IMR-90 (cell line): Measurements from ENCODE around the gene GNA14. TPM values are rescaled to one million over a fixed set of nuclear protein-coding genes. Genes with fewer than 3 reads are reported as not detected.

ENCODE experiments used
- ATAC-seq: fragments of 200-7000 bp; cut with Tn5 transposase; 2 replicates; pipeline ENCODE4 v1.9.1; 2020; ENCODE audit warnings: low read depth, mild to moderate bottlenecking, moderate library complexity
- BruUV-seq: library from RNA; stranded (reverse); fragments of 400-500 nt; replicated peaks from 2 replicates; lab custom pipeline; 2021; lab: Mats Ljungman, UMichigan
- CTCF ChIA-PET: fragments of 300-600 bp; formaldehyde crosslinking; extraction: SDS; loops from one replicate; lab custom pipeline; 2021; ENCODE audit warnings: antibody characterized with exemption; lab: Yijun Ruan, JAX
- POLR2A ChIA-PET: fragments of 300-600 bp; sonication (Branson Sonifier 250); formaldehyde crosslinking; loops from one replicate; lab custom pipeline; 2022; ENCODE audit warnings: antibody characterized with exemption; ENCODE audit not compliant: unreplicated experiment; lab: Charles Lee
- DNase-seq: peaks from one replicate; pipeline ENCODE4 v3.0.0; 2013
- H2AFZ ChIP-seq: replicated peaks from 2 replicates; pipeline ENCODE3; 2013; ENCODE audit warnings: low read length, mild to moderate bottlenecking; ENCODE audit not compliant: poor library complexity
- H2AK5ac ChIP-seq: 2 replicates; pipeline ENCODE4 v1.6.1; 2013; ENCODE audit warnings: low read depth, low read length, inconsistent platforms
- H2AK9ac ChIP-seq: replicated peaks from 2 replicates; pipeline ENCODE3; 2013; ENCODE audit warnings: mild to moderate bottlenecking, low read depth, low read length, moderate library complexity; ENCODE audit not compliant: poor library complexity
- H2BK120ac ChIP-seq: 2 replicates; pipeline ENCODE4 v1.6.1; 2013; ENCODE audit warnings: low read depth, low read length, inconsistent platforms
- H2BK15ac ChIP-seq: 3 replicates; pipeline ENCODE4 v1.6.1; 2013; ENCODE audit warnings: low read depth, low read length, inconsistent platforms
- H2BK20ac ChIP-seq: 2 replicates; pipeline ENCODE4 v1.6.1; 2013; ENCODE audit warnings: low read depth, mild to moderate bottlenecking, inconsistent platforms, low read length, moderate library complexity
- H2BK5ac ChIP-seq: 2 replicates; pipeline ENCODE4 v1.6.1; 2013; ENCODE audit warnings: mild to moderate bottlenecking, low read depth, low read length, inconsistent platforms; ENCODE audit not compliant: poor library complexity, severe bottlenecking
- H3K14ac ChIP-seq: replicated peaks from 2 replicates; pipeline ENCODE4 v1.6.1; 2013; ENCODE audit warnings: low read depth, low read length, inconsistent platforms
- H3K18ac ChIP-seq: 2 replicates; pipeline ENCODE4 v1.6.1; 2013; ENCODE audit warnings: low read depth, low read length, control low read depth
- H3K23ac ChIP-seq: 2 replicates; pipeline ENCODE4 v1.6.1; 2013; ENCODE audit warnings: low read depth, low read length, inconsistent platforms
- H3K27ac ChIP-seq: 2 replicates; pipeline ENCODE4 v1.5.1; 2013; ENCODE audit warnings: mild to moderate bottlenecking, control low read depth, low read length; ENCODE audit not compliant: insufficient read depth
- H3K27me3 ChIP-seq: 2 replicates; pipeline ENCODE4 v1.6.1; 2013; ENCODE audit warnings: low read length; ENCODE audit not compliant: control insufficient read depth, insufficient read depth
- H3K36me3 ChIP-seq: 2 replicates; pipeline ENCODE4 v1.6.1; 2013; ENCODE audit warnings: low read length, mixed read lengths; ENCODE audit not compliant: control insufficient read depth, insufficient read depth
- H3K4ac ChIP-seq: 2 replicates; pipeline ENCODE4 v1.6.1; 2013; ENCODE audit warnings: low read depth, low read length, inconsistent platforms
- H3K4me1 ChIP-seq: 2 replicates; pipeline ENCODE4 v1.6.1; 2013; ENCODE audit warnings: low read length, mixed read lengths; ENCODE audit not compliant: control insufficient read depth, insufficient read depth
- H3K4me2 ChIP-seq: 2 replicates; pipeline ENCODE4 v1.6.1; 2013; ENCODE audit warnings: low read depth, mild to moderate bottlenecking, control low read depth, low read length, moderate library complexity
- H3K4me3 ChIP-seq: 2 replicates; pipeline ENCODE4 v1.5.1; 2013; ENCODE audit warnings: low read depth, mild to moderate bottlenecking, control low read depth, low read length, moderate library complexity; ENCODE audit not compliant: insufficient read depth
- H3K56ac ChIP-seq: 2 replicates; pipeline ENCODE4 v1.6.1; 2013; ENCODE audit warnings: low read length, inconsistent platforms; ENCODE audit not compliant: insufficient read depth; ENCODE audit errors: extremely low read depth
- H3K79me1 ChIP-seq, 2 experiments: 2 replicates each; pipeline ENCODE4 v1.6.1; 2013; ENCODE audit warnings: low read length in 2 of 2, inconsistent platforms in 1 of 2, low read depth in 1 of 2
- H3K9ac ChIP-seq: 2 replicates; pipeline ENCODE4 v1.6.1; 2013; ENCODE audit warnings: low read depth, low read length, control low read depth
- H3K9me1 ChIP-seq: 2 replicates; pipeline ENCODE4 v1.6.1; 2013; ENCODE audit warnings: low read length, inconsistent platforms; ENCODE audit not compliant: insufficient read depth
- H3K9me3 ChIP-seq: 2 replicates; pipeline ENCODE4 v1.6.1; 2013; ENCODE audit warnings: low read length; ENCODE audit not compliant: control insufficient read depth, insufficient read depth
- H4K20me1 ChIP-seq: 2 replicates; pipeline ENCODE4 v1.6.1; 2013; ENCODE audit warnings: low read length, inconsistent platforms; ENCODE audit not compliant: insufficient read depth
- H4K5ac ChIP-seq: 2 replicates; pipeline ENCODE4 v1.6.1; 2013; ENCODE audit warnings: mild to moderate bottlenecking, low read depth, low read length, control low read depth
- H4K8ac ChIP-seq, 2 experiments: 2 replicates each; pipeline ENCODE4 v1.6.1; 2013; ENCODE audit warnings: low read depth in 2 of 2, low read length in 2 of 2, control low read depth in 1 of 2, inconsistent platforms in 1 of 2
- H4K91ac ChIP-seq: 2 replicates; pipeline ENCODE4 v1.6.1; 2013; ENCODE audit warnings: low read depth, low read length, inconsistent platforms; ENCODE audit not compliant: insufficient read depth
- BHLHE40 ChIP-seq: fragments of 150-350 bp; IDR thresholded peaks from 2 replicates; pipeline ENCODE4 v1.6.1; 2016; ENCODE audit warnings: mild to moderate bottlenecking, low read depth, low read length
- CEBPB ChIP-seq: IDR thresholded peaks from 2 replicates; pipeline ENCODE4 v1.6.1; 2012; ENCODE audit warnings: low read depth, low read length, improper control_type of control experiment
- CHD1 ChIP-seq: IDR thresholded peaks from 2 replicates; pipeline ENCODE4 v1.6.1; 2012; ENCODE audit warnings: low read depth, low read length, improper control_type of control experiment
- FOS ChIP-seq: fragments of 150-350 bp; IDR thresholded peaks from 2 replicates; pipeline ENCODE4 v1.6.1; 2016; ENCODE audit warnings: low read depth, low read length
- MAFK ChIP-seq: IDR thresholded peaks from 2 replicates; pipeline ENCODE4 v1.6.1; 2012; ENCODE audit warnings: low read depth, low read length, improper control_type of control experiment
- MXI1 ChIP-seq: IDR thresholded peaks from 2 replicates; pipeline ENCODE4 v1.6.1; 2012; ENCODE audit warnings: low read depth, mild to moderate bottlenecking, low read length, moderate library complexity, borderline replicate concordance
- NFE2L2 ChIP-seq: fragments of 150-350 bp; IDR thresholded peaks from 2 replicates; pipeline ENCODE4 v1.6.1; 2016; ENCODE audit warnings: low read depth, mild to moderate bottlenecking, low read length
- RAD21 ChIP-seq: IDR thresholded peaks from 2 replicates; pipeline ENCODE4 v1.6.1; 2012; ENCODE audit warnings: low read length, improper control_type of control experiment
- RCOR1 ChIP-seq: IDR thresholded peaks from 2 replicates; pipeline ENCODE4 v1.6.1; 2012; ENCODE audit warnings: mild to moderate bottlenecking, low read length, improper control_type of control experiment; ENCODE audit not compliant: insufficient replicate concordance
- RFX5 ChIP-seq: IDR thresholded peaks from 2 replicates; pipeline ENCODE4 v1.8.0; 2012; ENCODE audit warnings: low read depth, mild to moderate bottlenecking, low read length, moderate library complexity
- SMC3 ChIP-seq: fragments of 150-350 bp; IDR thresholded peaks from 2 replicates; pipeline ENCODE4 v1.6.1; 2016; ENCODE audit warnings: low read depth, mild to moderate bottlenecking, antibody characterized with exemption, low read length, moderate library complexity
- WGBS, 2 experiments: methylation state at CpG; one replicate each; pipeline versions ENCODE4 v1.1.5 to v1.1.7; 2013; ENCODE audit warnings: missing lambda C conversion rate in 2 of 2; ENCODE audit not compliant: insufficient read length in 1 of 2; ENCODE audit errors: extremely low coverage in 2 of 2; 5-methylcytosine and 5-hydroxymethylcytosine counted together
- dilution Hi-C: fragments of 300-500 bp; cut with HindIII; formaldehyde crosslinking; loops from one replicate; pipeline ENCODE4 v1.14.3; 2018; ENCODE audit warnings: low sequenced_read_pairs; ENCODE audit not compliant: unreplicated experiment
- in situ Hi-C: fragments of 300-500 bp; cut with MboI; formaldehyde crosslinking; loops from 3 replicates; pipeline ENCODE4 v1.14.3; 2019; ENCODE audit warnings: low sequenced_read_pairs, inconsistent platforms, mixed read lengths
- intact Hi-C: fragments of 100-400 bp; cut with micrococcal nuclease; formaldehyde crosslinking; loops from 2 replicates; pipeline ENCODE4 v1.10.0; 2022
- polyA plus RNA-seq, 3 experiments: library from polyadenylated mRNA; depleted of rRNA; stranded (reverse); fragments of >200 nt; gene quantifications; 2 replicates each; pipeline ENCODE4 v1.2.3, GENCODE V29; 2012; ENCODE audit warnings: low replicate concordance in 1 of 3
- total RNA-seq: library from RNA; depleted of rRNA; stranded (reverse); fragments of >200 nt; gene quantifications from 2 replicates; pipeline ENCODE4 v1.2.3, GENCODE V29; 2012
- TF ChIP-seq, protein P1 (sequence below): fragments of 150-350 bp; IDR thresholded peaks from 2 replicates; pipeline ENCODE4 v1.6.1; 2017; ENCODE audit warnings: mild to moderate bottlenecking, antibody characterized with exemption, low read length, low read depth

The GNA14 gene
- total and polyA plus RNA-seq, 2 of the 4 experiments (the other 2 are of a cell fraction) = under 0.01 to 0.03 TPM

GRCh38 chr9:77588271-77588937 lies 59.7 kb downstream of the GNA14 start:
- Histone ChIP-seq H2AFZ (no peak overlapping the region), H2AK5ac (no peak overlapping the region), H2BK120ac (no peak overlapping the region), H2BK5ac (no peak overlapping the region), H3K79me1 (no peaks in the 10 kb centered on the region), H3K4me3 (no peak overlapping the region), H3K27ac (no peak overlapping the region), H2BK20ac (no peak overlapping the region), H3K14ac (no peak overlapping the region), H3K9ac (no peak overlapping the region), H3K56ac (no peak overlapping the region), H3K4me1 (no peaks in the 10 kb centered on the region), H3K9me1 (no peaks in the 10 kb centered on the region), H2BK15ac (no peak overlapping the region), H2AK9ac (no peak overlapping the region), H4K91ac (no peak overlapping the region), H3K27me3 (peaks cover 2% of the 10 kb centered on the region; the same call in 1 of the 2 replicates), H3K9me3 (no peaks in the 10 kb centered on the region), H4K8ac (no peak overlapping the region), H4K5ac (no peak overlapping the region), H3K4me2 (no peak overlapping the region), H3K4ac (no peak overlapping the region), H4K20me1 (no peaks in the 10 kb centered on the region), H3K23ac (no peak overlapping the region), H3K18ac (no peak overlapping the region), H3K36me3 (no peaks in the 10 kb centered on the region)
- POLR2A ChIA-PET = no interaction called here
- peak; percentile 89 for DNase-seq
- WGBS, 2 experiments = 50% methylated on average over 1 of the region's 2 CpGs; no CpG with 5 or more reads in 1 of the 2 experiments
- in situ Hi-C loops (no loop called here), intact Hi-C loops (loop anchor here (10.0 kb wide), 2 partner anchors 156 to 446 kb away; partner anchors contain the start of gene GNAQ), dilution Hi-C loops (no loop called here)
- ATAC-seq = peak; percentile 93
- TF ChIP-seq RAD21 (no peak), CEBPB (no peak), CHD1 (no peak), RCOR1 (no peak), MXI1 (no peak), SMC3 (no peak), FOS (0 out of 2 replicates have a peak, but pooled peaks have one; percentile 33), BHLHE40 (no peak), MAFK (no peak), RFX5 (no peak), NFE2L2 (peak; percentile 65)
- TF ChIP-seq, protein P1, sequence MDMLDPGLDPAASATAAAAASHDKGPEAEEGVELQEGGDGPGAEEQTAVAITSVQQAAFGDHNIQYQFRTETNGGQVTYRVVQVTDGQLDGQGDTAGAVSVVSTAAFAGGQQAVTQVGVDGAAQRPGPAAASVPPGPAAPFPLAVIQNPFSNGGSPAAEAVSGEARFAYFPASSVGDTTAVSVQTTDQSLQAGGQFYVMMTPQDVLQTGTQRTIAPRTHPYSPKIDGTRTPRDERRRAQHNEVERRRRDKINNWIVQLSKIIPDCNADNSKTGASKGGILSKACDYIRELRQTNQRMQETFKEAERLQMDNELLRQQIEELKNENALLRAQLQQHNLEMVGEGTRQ = no peak
- BruUV-seq = no TSS peak
- CTCF ChIA-PET = interaction anchor here (0.7 kb wide), 1 partner anchor 817 kb away, joined by 4 read pairs; no protein-coding TSS in a partner anchor
